NB4 (cell line): Measurements from ENCODE around the gene SQOR.

Experiments used
- MYC ChIP-seq: IDR thresholded peaks from 2 replicates; pipeline ENCODE4 v1.6.1; 2011; ENCODE audit warnings: low read depth, low read length
- POLR2A ChIP-seq: IDR thresholded peaks from 2 replicates; pipeline ENCODE4 v1.6.1; 2011; ENCODE audit warnings: mild to moderate bottlenecking; ENCODE audit not compliant: insufficient read length; ENCODE audit errors: extremely low read depth
- TF ChIP-seq, protein P1 (sequence below): IDR thresholded peaks from one replicate; pipeline ENCODE4 v1.5.1; 2012; ENCODE audit warnings: low read depth, low read length
- TF ChIP-seq, protein P2 (sequence below): IDR thresholded peaks from 2 replicates; pipeline ENCODE4 v1.6.1; 2011; ENCODE audit warnings: low read depth, low read length

DNA sequence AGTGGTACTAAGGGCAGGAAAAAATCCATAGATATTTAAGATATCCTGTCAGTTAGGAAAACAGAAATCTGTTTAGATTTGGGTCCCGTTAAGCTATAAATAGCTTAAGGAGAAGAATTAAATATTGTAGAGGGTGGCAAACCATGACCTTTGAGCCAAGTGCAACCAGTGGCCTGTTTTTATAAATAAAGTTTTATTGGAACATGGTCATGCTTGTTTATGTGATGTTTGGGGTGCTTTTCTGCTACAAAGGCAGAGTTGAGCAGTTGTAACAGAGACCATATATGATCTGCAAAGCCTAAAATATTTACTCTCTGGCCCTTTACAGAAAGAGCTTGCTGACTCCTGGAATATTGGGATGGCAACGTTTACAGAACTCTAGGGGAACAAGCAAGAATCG lies 66.3 kb downstream of the SQOR start:
- TF ChIP-seq, protein P1, sequence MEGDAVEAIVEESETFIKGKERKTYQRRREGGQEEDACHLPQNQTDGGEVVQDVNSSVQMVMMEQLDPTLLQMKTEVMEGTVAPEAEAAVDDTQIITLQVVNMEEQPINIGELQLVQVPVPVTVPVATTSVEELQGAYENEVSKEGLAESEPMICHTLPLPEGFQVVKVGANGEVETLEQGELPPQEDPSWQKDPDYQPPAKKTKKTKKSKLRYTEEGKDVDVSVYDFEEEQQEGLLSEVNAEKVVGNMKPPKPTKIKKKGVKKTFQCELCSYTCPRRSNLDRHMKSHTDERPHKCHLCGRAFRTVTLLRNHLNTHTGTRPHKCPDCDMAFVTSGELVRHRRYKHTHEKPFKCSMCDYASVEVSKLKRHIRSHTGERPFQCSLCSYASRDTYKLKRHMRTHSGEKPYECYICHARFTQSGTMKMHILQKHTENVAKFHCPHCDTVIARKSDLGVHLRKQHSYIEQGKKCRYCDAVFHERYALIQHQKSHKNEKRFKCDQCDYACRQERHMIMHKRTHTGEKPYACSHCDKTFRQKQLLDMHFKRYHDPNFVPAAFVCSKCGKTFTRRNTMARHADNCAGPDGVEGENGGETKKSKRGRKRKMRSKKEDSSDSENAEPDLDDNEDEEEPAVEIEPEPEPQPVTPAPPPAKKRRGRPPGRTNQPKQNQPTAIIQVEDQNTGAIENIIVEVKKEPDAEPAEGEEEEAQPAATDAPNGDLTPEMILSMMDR: no peak
- TF ChIP-seq POLR2A (no peak), MYC (no peak)
- TF ChIP-seq, protein P2, sequence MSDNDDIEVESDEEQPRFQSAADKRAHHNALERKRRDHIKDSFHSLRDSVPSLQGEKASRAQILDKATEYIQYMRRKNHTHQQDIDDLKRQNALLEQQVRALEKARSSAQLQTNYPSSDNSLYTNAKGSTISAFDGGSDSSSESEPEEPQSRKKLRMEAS: no peak
